ENCODE results near the gene RGS1.

The RGS1 gene

DNA sequence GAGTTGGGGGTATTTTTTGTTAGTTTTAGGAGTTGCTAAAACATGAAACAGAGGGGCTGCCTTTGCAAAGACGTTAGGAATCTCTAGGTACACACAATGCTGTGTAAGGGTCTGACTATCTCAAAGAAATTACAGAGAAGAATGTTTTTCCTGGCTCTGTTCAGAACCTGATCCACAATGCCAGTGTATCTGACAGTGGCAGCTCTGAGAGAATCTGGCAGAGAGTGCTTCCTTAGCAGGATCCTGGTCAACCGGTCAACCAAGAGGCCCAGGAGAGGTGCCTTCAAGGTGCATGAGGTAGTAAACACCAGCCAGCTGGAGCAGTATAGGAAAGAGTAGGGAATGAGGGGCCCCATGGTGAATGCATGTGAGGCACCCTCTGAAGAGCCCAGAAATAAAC lies 40.9 kb upstream of the RGS1 start:
- no peak overlapping the region for H3K27ac ChIP-seq
- TF ChIP-seq, protein P1, sequence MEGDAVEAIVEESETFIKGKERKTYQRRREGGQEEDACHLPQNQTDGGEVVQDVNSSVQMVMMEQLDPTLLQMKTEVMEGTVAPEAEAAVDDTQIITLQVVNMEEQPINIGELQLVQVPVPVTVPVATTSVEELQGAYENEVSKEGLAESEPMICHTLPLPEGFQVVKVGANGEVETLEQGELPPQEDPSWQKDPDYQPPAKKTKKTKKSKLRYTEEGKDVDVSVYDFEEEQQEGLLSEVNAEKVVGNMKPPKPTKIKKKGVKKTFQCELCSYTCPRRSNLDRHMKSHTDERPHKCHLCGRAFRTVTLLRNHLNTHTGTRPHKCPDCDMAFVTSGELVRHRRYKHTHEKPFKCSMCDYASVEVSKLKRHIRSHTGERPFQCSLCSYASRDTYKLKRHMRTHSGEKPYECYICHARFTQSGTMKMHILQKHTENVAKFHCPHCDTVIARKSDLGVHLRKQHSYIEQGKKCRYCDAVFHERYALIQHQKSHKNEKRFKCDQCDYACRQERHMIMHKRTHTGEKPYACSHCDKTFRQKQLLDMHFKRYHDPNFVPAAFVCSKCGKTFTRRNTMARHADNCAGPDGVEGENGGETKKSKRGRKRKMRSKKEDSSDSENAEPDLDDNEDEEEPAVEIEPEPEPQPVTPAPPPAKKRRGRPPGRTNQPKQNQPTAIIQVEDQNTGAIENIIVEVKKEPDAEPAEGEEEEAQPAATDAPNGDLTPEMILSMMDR (conservative IDR thresholded peaks at IDR 0.05), result no peak
- no peak for TF ChIP-seq ZFX (IDR thresholded peaks at IDR 0.05)

DNA sequence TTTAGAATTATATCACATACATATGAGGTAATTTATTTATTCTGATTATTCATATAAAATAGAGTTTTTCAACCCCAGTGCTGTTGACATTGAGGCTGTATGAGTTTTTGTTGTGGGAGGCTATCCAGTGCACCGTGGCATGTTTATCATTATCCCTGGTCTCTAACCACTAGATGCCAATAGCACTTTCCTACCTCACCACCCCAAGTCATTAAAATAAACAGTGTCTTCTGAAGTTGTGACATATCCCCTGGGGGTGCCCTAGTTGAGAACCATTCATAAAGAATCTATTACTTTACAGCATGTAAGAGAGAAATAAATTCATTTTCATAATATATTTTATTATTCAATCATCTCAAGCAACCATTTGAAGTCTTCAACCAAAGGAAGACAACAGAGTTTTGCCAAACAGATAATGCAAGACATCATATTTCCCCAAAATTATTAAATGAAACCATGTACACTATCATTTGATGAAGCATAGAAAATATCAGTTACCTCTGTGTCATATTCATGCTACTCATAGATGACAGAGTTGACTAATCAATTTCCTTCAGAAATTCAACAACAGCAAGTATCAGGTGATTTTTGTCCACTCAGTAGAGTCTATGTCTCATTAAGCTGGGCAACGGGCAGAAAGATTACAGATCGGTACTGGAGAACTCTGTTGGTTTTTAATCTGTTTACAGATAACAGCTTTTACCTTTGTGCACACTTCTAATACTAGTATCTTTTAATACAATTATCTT lies 39.5 kb upstream of the RGS1 start:
- TF ChIP-seq, protein P1 (conservative IDR thresholded peaks at IDR 0.05), result no peak
- TF ChIP-seq ZFX (IDR thresholded peaks at IDR 0.05), result no peak

GRCh38 chr1:192538407-192539296 lies 36.9 kb upstream of the RGS1 start:
- H3K27ac ChIP-seq, result no peak overlapping the region
- no peak for TF ChIP-seq ZFX (IDR thresholded peaks at IDR 0.05)
- TF ChIP-seq, protein P1 (conservative IDR thresholded peaks at IDR 0.05), result no peak

More for the DNA sequence above, 39.5 kb upstream of the RGS1 start:
- H3K27ac ChIP-seq, result no peak overlapping the region

GRCh38 chr1:192539297-192540092 lies 36.1 kb upstream of the RGS1 start:
- no peak overlapping the region for H3K27ac ChIP-seq
- no peak for TF ChIP-seq ZFX (IDR thresholded peaks at IDR 0.05)
- TF ChIP-seq, protein P1 (conservative IDR thresholded peaks at IDR 0.05), result no peak

DNA sequence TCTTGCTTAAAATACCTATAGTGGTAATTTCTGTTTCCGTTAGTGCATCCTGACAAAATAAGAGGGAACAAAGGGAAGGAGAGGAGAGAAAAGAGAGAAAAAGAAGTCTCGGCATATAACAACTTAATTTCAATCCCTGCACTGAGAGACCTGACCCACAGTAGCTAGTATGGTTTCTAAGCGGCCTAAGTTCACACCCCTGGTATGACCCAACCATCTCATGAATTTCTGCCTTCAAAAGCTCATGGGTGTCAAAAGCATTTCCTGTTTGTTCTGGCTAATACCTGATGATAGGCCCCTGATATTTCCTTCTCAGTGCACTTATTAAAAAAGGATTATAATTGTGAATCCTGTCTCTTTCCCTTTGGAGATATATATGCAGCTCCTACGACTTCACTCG lies 32.1 kb upstream of the RGS1 start:
- TF ChIP-seq, protein P1 (conservative IDR thresholded peaks at IDR 0.05), result no peak
- TF ChIP-seq ZFX (IDR thresholded peaks at IDR 0.05), result no peak
- H3K27ac ChIP-seq, result no peak overlapping the region

- TF ChIP-seq, protein P1 (conservative IDR thresholded peaks at IDR 0.05), result no peak; the same call in 1 of the 2 replicates
- no peak for TF ChIP-seq ZFX (IDR thresholded peaks at IDR 0.05)
- H3K27ac ChIP-seq, result no peak overlapping the region
Measured at GRCh38 chr1:192545896-192546521, 29.6 kb upstream of the RGS1 start.

All from C4-2B (cell line).